H1 (cell line): ENCODE data around the gene MYO9A. TPM values are rescaled to one million over a fixed set of nuclear protein-coding genes. Genes with fewer than 3 reads are reported as not detected.

ENCODE experiments used
- RFX5 ChIP-seq: IDR thresholded peaks from 2 replicates; pipeline ENCODE4 v1.6.1; 2011; ENCODE audit warnings: low read depth, low read length, improper control_type of control experiment, borderline replicate concordance
- polyA plus RNA-seq, 7 experiments: library from polyadenylated mRNA; depleted of rRNA in 3 of 7; stranded (reverse) in 5 of 7; unstranded in 2 of 7; fragments of >200 nt in 5 of 7; fragments of 200-250 nt in 2 of 7; gene quantifications; 1 replicate in 5 of 7; 2 replicates in 1 of 7; 4 replicates in 1 of 7; pipeline versions ENCODE4 v1.2.1 to v1.2.3, GENCODE V29; 2011 to 2013; ENCODE audit warnings: missing spikeins in 2 of 7, mixed read lengths in 2 of 7
- total RNA-seq: library from RNA; stranded (reverse); fragmentation: NEBNext Ultra II Directional; extraction: Animal tissue kit (Norgen Biotek cat#: 25700); gene quantifications from 2 replicates; pipeline ENCODE4 v1.2.1, GENCODE V29; 2021

MYO9A gene
- total and polyA plus RNA-seq, 2 of the 8 experiments (the other 6 are each of a cell fraction or from before 2014, with no cell fraction given): 3.9 to 26.0 TPM

DNA sequence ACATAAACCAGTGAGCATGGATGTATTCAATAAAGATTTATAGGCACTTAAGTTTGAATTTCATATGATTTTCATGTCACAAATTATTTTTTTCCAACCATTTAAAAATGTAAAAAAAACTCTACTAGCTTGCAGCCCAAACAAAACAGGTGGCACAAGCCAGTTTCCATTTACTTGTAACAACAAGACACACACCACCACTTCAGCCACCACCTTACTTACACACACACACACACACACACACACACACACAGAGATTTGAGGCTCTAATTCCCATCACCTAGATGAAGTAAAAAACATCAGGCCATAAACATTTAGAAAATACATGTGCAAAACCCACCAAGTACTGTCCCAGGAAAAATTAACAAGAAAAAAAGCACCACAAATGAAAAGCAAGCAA, 25.3 kb downstream of the MYO9A start (continued):
- no peak for TF ChIP-seq RFX5
- TF ChIP-seq, all 59 proteins: peak for 0
